ENCODE results near the gene ZNF433. TPM values are rescaled to one million over a fixed set of nuclear protein-coding genes. Genes with fewer than 3 reads are reported as not detected.
"Not testable (repeated sequence)": the region's sequence is repeated elsewhere in the genome, so short reads cannot be mapped to it uniquely, and the experiment has no call there.

ZNF433 gene
- polyA plus RNA-seq, 1 of the 3 experiments (the other 2 are of a cell fraction): 1.9 TPM

DNA sequence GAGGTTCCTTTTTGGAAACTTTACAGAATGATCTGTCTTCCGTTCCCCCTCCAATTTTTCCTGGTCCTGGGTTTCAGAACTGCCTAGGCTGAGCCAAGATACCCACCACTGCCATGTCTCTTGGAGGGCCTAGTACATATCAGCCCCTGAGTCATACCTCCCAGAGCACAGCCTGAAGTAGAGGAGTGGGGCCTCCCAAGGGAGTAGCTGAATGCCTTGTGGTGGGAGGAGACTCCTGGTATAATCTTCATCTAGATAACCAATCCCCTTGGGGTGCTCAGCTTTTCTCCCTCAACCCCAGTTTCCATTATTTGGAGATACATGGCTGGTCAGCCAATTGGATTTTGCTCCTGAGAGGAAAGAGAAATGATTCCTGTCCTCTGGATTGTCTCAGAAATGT, 40.3 kb downstream of the ZNF433 start:
- Histone ChIP-seq H2AFZ (ENCODE audit: low read depth) (no peak overlapping the region), H3K4me1 (ENCODE audit: control insufficient read depth in 1 of 2, insufficient read depth in 2 of 2, low read depth in 1 of 2, low read length in 1 of 2) (no peaks in the 10 kb centered on the region), H3K4me3 (ENCODE audit: low read depth in 2 of 2, low read length in 1 of 2) (no peak overlapping the region), H3K9me3 (no peaks in the 10 kb centered on the region), H3F3A (replicated peaks; ENCODE audit: insufficient read depth) (peaks cover 8% of the 10 kb centered on the region), H3K79me2 (ENCODE audit: insufficient read depth) (peaks cover 61% of the 10 kb centered on the region; the same call in 1 of the 2 replicates), H3K27me3 (ENCODE audit: insufficient read depth) (no peaks in the 10 kb centered on the region), H3K27ac (ENCODE audit: low read depth in 2 of 2, low read length in 1 of 2) (no peak overlapping the region), H3K36me3 (replicated peaks in 1 of 2; ENCODE audit: control insufficient read depth in 1 of 2, insufficient read depth in 2 of 2, low read length in 1 of 2) (peaks cover 0 to 2% of the 10 kb centered on the region in 2 experiments), H4K20me1 (ENCODE audit: insufficient read depth) (0 out of 2 replicates have a peak, but pooled peaks cover 2% of the 10 kb centered on the region), H3K9me2 (no peaks in the 10 kb centered on the region), H3K4me2 (no peak overlapping the region), H3K9ac (no peak overlapping the region)
- TF ChIP-seq CHD2 (IDR thresholded peaks at IDR 0.05; ENCODE audit: low read length, partially characterized antibody): no peak
- TF ChIP-seq MEF2A (IDR thresholded peaks at IDR 0.05; ENCODE audit: borderline replicate concordance, low read depth): no peak
- no peak for TF ChIP-seq NRF1 (IDR thresholded peaks at IDR 0.05; ENCODE audit: low read depth, low read length)
- no peak for TF ChIP-seq FOXM1 (IDR thresholded peaks at IDR 0.05; ENCODE audit: low read depth)
- no peak for TF ChIP-seq EZH2phosphoT487 (IDR thresholded peaks at IDR 0.05; ENCODE audit: borderline replicate concordance, low read depth)
- TF ChIP-seq PBX3 (IDR thresholded peaks at IDR 0.05): no peak
- TF ChIP-seq, protein P1, sequence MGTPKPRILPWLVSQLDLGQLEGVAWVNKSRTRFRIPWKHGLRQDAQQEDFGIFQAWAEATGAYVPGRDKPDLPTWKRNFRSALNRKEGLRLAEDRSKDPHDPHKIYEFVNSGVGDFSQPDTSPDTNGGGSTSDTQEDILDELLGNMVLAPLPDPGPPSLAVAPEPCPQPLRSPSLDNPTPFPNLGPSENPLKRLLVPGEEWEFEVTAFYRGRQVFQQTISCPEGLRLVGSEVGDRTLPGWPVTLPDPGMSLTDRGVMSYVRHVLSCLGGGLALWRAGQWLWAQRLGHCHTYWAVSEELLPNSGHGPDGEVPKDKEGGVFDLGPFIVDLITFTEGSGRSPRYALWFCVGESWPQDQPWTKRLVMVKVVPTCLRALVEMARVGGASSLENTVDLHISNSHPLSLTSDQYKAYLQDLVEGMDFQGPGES (IDR thresholded peaks at IDR 0.05; ENCODE audit: low read depth, low read length): no peak
- TF ChIP-seq EP300 (IDR thresholded peaks at IDR 0.05; ENCODE audit: borderline replicate concordance in 1 of 2, low read depth in 1 of 2, low read length in 1 of 2): no peak
- TF ChIP-seq TEAD4 (IDR thresholded peaks at IDR 0.05; ENCODE audit: borderline replicate concordance, insufficient read depth): no peak
- no peak for TF ChIP-seq SIN3A (IDR thresholded peaks at IDR 0.05; ENCODE audit: borderline replicate concordance, low read depth, low read length)
- no peak for TF ChIP-seq TAF1 (IDR thresholded peaks at IDR 0.05; ENCODE audit: borderline replicate concordance, low read depth, low read length)
- no peak for TF ChIP-seq SMC3 (IDR thresholded peaks at IDR 0.05; ENCODE audit: low read depth, low read length)
- no peak for TF ChIP-seq MAX (IDR thresholded peaks at IDR 0.05; ENCODE audit: low read depth)
- no peak for TF ChIP-seq RXRA (IDR thresholded peaks at IDR 0.05; ENCODE audit: borderline replicate concordance, low read depth)
- TF ChIP-seq FOXJ3 (CRISPR knock-in tag; IDR thresholded peaks at IDR 0.05): no peak
- POLR2A ChIA-PET: no interaction called here
- WGBS (ENCODE audit: low lambda C conversion rate): 82% methylated on average over 1 of the region's 1 CpG
- DNase-seq: no peak
- CTCF ChIA-PET: interaction anchor here (0.9 kb wide), 1 partner anchor 198 kb away, joined by 3 read pairs; no protein-coding TSS in a partner anchor

DNA sequence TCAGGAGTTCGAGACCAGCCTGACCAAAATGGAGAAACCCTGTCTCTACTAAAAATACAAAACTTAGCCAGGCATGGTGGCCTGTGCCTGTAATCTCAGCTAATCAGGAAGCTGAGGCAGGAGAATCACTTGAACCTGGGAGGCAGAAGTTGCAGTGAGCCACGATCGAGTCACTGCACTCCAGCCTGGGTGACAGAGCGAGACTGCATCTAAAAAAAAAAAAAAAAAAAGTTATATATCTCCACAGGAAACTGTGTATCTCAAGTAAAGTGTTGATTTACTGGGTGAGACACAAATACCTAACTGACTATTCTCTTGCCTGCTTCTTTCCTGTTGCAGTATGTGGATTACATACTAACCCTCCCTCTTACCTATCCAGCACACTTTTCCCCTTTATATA, 43.6 kb downstream of the ZNF433 start:
- 75% methylated on average over 4 of the region's 4 CpGs for WGBS (ENCODE audit: low lambda C conversion rate)
- H3K4me3 ChIP-seq (ENCODE audit: low read depth in 2 of 2, low read length in 1 of 2); H4K20me1 ChIP-seq (ENCODE audit: insufficient read depth); H2AFZ ChIP-seq (ENCODE audit: low read depth); H3F3A ChIP-seq (replicated peaks; ENCODE audit: insufficient read depth); H3K4me1 ChIP-seq (ENCODE audit: control insufficient read depth in 1 of 2, insufficient read depth in 2 of 2, low read depth in 1 of 2, low read length in 1 of 2); H3K9me2 ChIP-seq; H3K27ac ChIP-seq (ENCODE audit: low read depth in 2 of 2, low read length in 1 of 2); H3K27me3 ChIP-seq (ENCODE audit: insufficient read depth); POLR2A ChIA-PET; DNase-seq; H3K9me3 ChIP-seq; H3K36me3 ChIP-seq (replicated peaks in 1 of 2; ENCODE audit: control insufficient read depth in 1 of 2, insufficient read depth in 2 of 2, low read length in 1 of 2); H3K4me2 ChIP-seq; H3K9ac ChIP-seq: not testable (repeated sequence)
- CTCF ChIA-PET: interaction anchor here (1.3 to 8.3 kb wide), 4 partner anchors 30 to 195 kb away, joined by 5 to 123 read pairs (median 13); partner anchors contain the start of gene ZNF763
- peaks cover 52% of the 10 kb centered on the region; the same call in 1 of the 2 replicates for H3K79me2 ChIP-seq (ENCODE audit: insufficient read depth)

All from SK-N-SH (cell line).